ENCODE measurements around the gene NAA35.

- no peak for TF ChIP-seq EP300 (IDR thresholded peaks at IDR 0.05)
- TF ChIP-seq POLR2AphosphoS5 (IDR thresholded peaks at IDR 0.05) = no peak
- no peak for TF ChIP-seq CTCF (IDR thresholded peaks at IDR 0.05)
Observed at GRCh38 chr9:86035827-86036440, 95.0 kb downstream of the NAA35 start.
